AG09309 (cell line): ENCODE measurements around the gene CES4A.
A peak's percentile ranks its signal among the peaks of the same experiment; 100 is the strongest.

Experiments
- DNase-seq: peaks from one replicate; pipeline ENCODE4 v3.0.0-alpha.2; 2010; ENCODE audit warnings: low read depth
- H3K4me3 ChIP-seq: 2 replicates; pipeline ENCODE4 v1.5.1; 2011; ENCODE audit warnings: mild to moderate bottlenecking, low read depth, low read length, moderate library complexity; ENCODE audit not compliant: control insufficient read depth
- TF ChIP-seq, protein P1 (sequence below): IDR thresholded peaks from 2 replicates; pipeline ENCODE4 v1.5.1; 2011; ENCODE audit warnings: mild to moderate bottlenecking, low read depth, low read length, inconsistent platforms; ENCODE audit not compliant: insufficient read depth, control insufficient read depth; ENCODE audit errors: missing control alignments

Gene CES4A

DNA sequence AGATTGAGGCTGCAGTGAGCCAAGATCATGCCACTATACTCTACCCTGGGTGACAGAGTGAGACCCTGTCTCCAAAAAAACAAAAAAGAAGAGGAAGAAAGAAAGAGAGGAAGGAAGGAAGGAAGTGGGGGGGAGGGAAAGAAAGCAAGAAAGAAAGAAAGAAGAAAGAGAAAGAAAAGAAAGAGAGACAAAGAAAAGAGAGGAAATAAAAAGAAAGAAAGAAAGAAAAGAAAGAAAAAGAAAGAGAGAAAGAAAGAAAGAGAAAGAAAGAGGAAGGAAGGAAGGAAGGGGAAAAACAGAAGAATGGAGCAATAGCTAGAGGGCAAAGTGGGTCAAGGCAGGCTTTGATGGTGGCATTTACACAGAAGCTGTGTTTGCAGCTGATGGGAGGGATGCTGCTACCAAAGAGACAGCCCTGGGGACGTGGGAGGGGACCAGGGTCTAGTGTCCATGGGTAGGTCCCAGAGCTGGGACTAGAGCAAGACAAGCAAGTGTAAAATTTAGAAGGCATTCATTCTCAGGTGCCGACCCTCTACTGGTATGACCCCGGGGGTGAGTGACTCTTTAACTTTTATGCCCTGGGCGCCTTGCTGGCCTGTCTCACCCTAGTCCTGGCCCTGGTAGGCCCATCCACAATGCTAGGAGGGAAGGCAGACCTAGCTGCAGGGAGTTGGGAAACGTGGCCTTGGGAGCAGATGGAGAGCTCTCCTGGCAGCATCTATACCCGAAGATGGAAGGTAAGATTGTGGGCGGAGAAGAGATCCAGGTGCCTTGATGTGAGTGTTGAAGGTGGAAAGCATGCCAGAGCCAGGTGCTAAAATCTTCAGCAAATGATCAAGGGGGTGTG lies 29.3 kb upstream of the CES4A start:
- TF ChIP-seq, protein P1, sequence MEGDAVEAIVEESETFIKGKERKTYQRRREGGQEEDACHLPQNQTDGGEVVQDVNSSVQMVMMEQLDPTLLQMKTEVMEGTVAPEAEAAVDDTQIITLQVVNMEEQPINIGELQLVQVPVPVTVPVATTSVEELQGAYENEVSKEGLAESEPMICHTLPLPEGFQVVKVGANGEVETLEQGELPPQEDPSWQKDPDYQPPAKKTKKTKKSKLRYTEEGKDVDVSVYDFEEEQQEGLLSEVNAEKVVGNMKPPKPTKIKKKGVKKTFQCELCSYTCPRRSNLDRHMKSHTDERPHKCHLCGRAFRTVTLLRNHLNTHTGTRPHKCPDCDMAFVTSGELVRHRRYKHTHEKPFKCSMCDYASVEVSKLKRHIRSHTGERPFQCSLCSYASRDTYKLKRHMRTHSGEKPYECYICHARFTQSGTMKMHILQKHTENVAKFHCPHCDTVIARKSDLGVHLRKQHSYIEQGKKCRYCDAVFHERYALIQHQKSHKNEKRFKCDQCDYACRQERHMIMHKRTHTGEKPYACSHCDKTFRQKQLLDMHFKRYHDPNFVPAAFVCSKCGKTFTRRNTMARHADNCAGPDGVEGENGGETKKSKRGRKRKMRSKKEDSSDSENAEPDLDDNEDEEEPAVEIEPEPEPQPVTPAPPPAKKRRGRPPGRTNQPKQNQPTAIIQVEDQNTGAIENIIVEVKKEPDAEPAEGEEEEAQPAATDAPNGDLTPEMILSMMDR = no peak
- no peak for DNase-seq
- no peak overlapping the region for H3K4me3 ChIP-seq

DNA sequence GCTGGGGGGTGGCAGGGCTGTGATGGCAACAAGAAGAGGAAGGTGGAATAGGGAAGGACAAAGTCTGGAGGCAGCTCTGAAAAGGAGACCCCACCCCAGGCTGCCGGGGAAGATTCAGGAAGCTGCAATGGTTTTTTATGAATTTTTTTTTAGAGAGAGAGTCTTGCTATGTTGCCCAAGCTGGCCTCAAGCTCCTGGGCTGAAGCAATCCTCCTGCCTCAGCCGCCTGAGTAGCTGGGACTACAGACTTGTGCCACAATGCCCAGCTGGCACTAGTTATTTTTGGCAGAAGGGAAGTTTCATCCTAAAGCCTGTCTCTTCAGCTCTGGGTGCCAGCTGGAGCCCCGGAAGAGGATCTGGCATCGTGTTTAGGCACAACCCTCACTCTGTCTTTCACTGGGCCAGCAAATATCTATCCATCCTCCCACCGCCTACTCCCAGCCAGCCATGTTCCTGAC lies 28.7 kb upstream of the CES4A start:
- TF ChIP-seq, protein P1 = no peak
- DNase-seq = no peak
- H3K4me3 ChIP-seq = no peak overlapping the region

DNA sequence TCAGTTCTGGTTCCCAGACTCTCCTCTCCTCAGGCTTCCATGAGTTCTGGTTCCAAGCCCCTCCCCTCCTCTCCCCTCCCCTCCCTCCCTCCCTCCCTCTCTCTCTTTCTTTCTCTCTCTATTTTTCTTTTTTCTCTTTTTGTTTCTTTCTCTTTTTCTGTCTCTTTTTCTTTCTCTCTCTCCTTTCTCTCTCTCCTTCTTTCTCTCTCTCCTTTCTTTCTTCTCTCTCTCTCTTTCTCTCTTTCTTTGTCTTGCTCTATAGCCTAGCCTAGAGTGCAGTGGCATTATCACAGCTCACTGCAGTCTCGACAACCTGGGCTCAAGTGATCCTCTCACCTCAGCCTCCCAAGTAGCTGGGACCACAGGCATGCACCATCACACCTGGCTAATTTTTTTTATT lies 28.1 kb upstream of the CES4A start:
- no peak for DNase-seq
- no peak overlapping the region for H3K4me3 ChIP-seq
- TF ChIP-seq, protein P1 = no peak

DNA sequence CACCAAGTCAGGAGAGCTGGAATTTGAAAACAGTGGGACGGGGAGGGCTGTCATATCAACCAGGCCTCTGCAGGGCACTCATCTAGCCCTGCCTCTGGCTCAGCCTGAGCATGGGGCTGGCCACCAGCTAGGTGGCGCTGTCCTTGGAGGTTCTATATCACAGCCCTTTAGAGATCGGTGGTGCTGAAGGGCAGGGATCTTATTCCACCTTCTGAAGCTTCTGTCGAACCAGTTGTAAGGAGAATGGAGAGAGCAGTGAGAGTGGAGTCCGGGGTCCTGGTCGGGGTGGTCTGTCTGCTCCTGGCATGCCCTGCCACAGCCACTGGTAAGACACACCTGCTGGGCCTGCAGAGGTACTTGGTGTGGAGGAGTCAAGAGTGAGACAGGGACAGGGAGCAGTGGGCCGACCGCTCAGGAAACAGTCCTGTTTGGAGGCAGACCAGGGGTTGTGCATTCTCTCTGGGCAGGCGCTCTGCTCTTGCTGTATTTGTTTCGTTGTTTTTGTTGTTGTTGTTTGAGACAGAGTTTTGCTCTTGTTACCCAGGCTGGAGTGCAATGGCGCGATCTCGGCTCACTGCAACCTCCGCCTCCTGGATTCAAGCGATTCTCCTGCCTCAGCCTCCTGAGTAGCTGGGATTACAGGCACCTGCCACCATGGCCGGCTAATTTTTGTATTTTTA lies 27.2 kb upstream of the CES4A start, which contains the start of gene CES3:
CES3 (plus strand) TSS at position 202 of the 680 bp plus-strand sequence; CDS start at position 244, 42 bp downstream.
- DNase-seq = no peak
- TF ChIP-seq, protein P1 = peak; percentile 89
- H3K4me3 ChIP-seq = no peak within 1 kb of the TSS

DNA sequence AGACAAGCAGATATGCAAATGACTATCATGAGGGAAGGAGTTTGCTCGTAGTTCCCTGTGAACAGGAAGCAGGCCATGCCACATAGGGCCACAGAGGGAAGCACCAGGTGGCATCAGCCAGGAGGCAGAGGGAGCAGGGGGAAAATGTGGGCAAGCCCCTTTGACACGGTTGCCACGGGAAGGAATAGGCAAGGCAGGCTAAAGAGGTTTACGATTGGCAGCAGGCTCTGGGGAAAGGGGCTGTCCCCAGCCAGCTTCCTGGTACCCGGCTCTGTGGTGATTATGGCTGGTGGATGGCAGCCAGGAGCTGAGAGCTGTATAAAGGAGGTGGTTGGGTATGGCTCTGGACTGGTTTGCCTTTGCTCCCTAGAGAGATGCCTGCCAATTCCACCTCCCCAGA lies 26.5 kb upstream of the CES4A start:
- H3K4me3 ChIP-seq = no peak overlapping the region
- TF ChIP-seq, protein P1 = no peak
- DNase-seq = no peak

DNA sequence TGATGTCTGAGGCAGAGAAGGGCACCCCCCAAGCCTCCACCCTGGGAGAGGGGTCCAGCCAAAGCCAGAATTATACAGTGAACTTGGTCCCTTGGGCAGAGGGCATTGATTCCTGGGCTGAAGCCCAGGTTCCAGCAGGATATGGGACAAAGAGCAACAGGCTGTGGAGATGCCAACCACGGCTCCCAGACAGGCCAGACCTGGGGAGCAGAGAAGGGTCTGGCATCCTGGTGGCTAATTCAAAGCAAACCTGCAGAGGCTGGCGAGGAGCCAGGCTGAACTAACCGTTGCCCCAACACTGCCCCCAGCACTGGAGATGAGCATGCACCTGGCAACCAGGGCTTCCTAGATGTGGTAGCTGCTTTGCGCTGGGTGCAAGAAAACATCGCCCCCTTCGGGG lies 24.3 kb upstream of the CES4A start:
- no peak overlapping the region for H3K4me3 ChIP-seq
- TF ChIP-seq, protein P1 = no peak
- DNase-seq = no peak
